GM12873 (cell line): ENCODE data around the gene LMAN2.

Source experiments
- CTCF ChIP-seq: IDR thresholded peaks from 2 replicates; pipeline ENCODE4 v1.5.1; 2012; ENCODE audit warnings: low read depth, mild to moderate bottlenecking, moderate library complexity, low read length, control low read depth; ENCODE audit not compliant: insufficient read depth; ENCODE audit errors: missing control alignments

Gene LMAN2

GRCh38 chr5:177393206-177393765 lies 41.8 kb upstream of the LMAN2 start:
- no peak for TF ChIP-seq CTCF

GRCh38 chr5:177392765-177393164 lies 41.3 kb upstream of the LMAN2 start:
- no peak for TF ChIP-seq CTCF

- TF ChIP-seq CTCF, result peak; percentile 99
Observed at GRCh38 chr5:177390363-177391300, 39.2 kb upstream of the LMAN2 start.

GRCh38 chr5:177389241-177390169 lies 38.0 kb upstream of the LMAN2 start:
- no peak for TF ChIP-seq CTCF

- no peak for TF ChIP-seq CTCF
Observed at GRCh38 chr5:177388521-177389052, 37.1 kb upstream of the LMAN2 start.

- no peak for TF ChIP-seq CTCF
Observed at GRCh38 chr5:177387405-177387804, 35.9 kb upstream of the LMAN2 start.
